WTC11 (cell line): Measurements from ENCODE around the gene NELL1. TPM values are rescaled to one million over a fixed set of nuclear protein-coding genes. Genes with fewer than 3 reads are reported as not detected.

Source experiments
- ATAC-seq: fragments of 200-7000 bp; cut with Tn5 transposase; 2 replicates; pipeline ENCODE4 v1.10.0; 2021; ENCODE audit warnings: mild to moderate bottlenecking, moderate library complexity
- CTCF ChIA-PET: fragments of 300-600 bp; sonication (Branson Sonifier 250); formaldehyde crosslinking; loops from one replicate; lab custom pipeline; 2021; ENCODE audit warnings: antibody characterized with exemption; lab: Charles Lee
- POLR2A ChIA-PET: fragments of 350-600 bp; sonication (Branson Sonifier 250); formaldehyde crosslinking; loops from one replicate; lab custom pipeline; 2021; ENCODE audit warnings: antibody characterized with exemption; lab: Charles Lee
- DNase-seq: peaks from one replicate; pipeline ENCODE4 v3.0.0; 2021; ENCODE audit warnings: low spot score
- H3K27ac Mint-ChIP-seq: 2 replicates; pipeline ENCODE4 v1.8.0; 2021; ENCODE audit warnings: mixed read lengths
- H3K27me3 Mint-ChIP-seq: 2 replicates; pipeline ENCODE4 v1.8.0; 2021; ENCODE audit warnings: low read depth, mild to moderate bottlenecking, moderate library complexity, mixed read lengths
- H3K36me3 Mint-ChIP-seq: 2 replicates; pipeline ENCODE4 v1.8.0; 2021; ENCODE audit warnings: mixed read lengths
- H3K4me1 Mint-ChIP-seq: 2 replicates; pipeline ENCODE4 v1.8.0; 2022; ENCODE audit warnings: mixed read lengths
- H3K4me3 Mint-ChIP-seq: 2 replicates; pipeline ENCODE4 v1.8.0; 2021; ENCODE audit warnings: mild to moderate bottlenecking, moderate library complexity, mixed read lengths
- H3K9me3 Mint-ChIP-seq: 2 replicates; pipeline ENCODE4 v1.8.0; 2021; ENCODE audit warnings: mixed read lengths
- CREB1 ChIP-seq: sonication (generic); formaldehyde crosslinking; IDR thresholded peaks from 2 replicates; pipeline ENCODE4 v1.8.0; 2023; ENCODE audit warnings: mild to moderate bottlenecking, missing genetic modification reagents
- CREM ChIP-seq: sonication (generic); formaldehyde crosslinking; IDR thresholded peaks from 2 replicates; pipeline ENCODE4 v1.8.1; 2022; ENCODE audit warnings: mild to moderate bottlenecking, missing genetic modification reagents, moderate library complexity
- FOXJ3 ChIP-seq: sonication (generic); formaldehyde crosslinking; IDR thresholded peaks from 2 replicates; pipeline ENCODE4 v1.9.0; 2021; ENCODE audit warnings: missing genetic modification reagents, mild to moderate bottlenecking, borderline replicate concordance
- GTF2I ChIP-seq: fragments of 250-450 bp; sonication (Bioruptor Pico); conservative IDR thresholded peaks from 2 replicates; pipeline ENCODE4 v1.4.0; 2021; ENCODE audit warnings: mild to moderate bottlenecking
- IRF2 ChIP-seq: sonication (generic); formaldehyde crosslinking; IDR thresholded peaks from 2 replicates; pipeline ENCODE4 v1.8.0; 2022; ENCODE audit warnings: low read depth, missing genetic modification reagents, borderline replicate concordance
- JAZF1 ChIP-seq: fragments of 250-450 bp; sonication (Bioruptor Pico); IDR thresholded peaks from 2 replicates; pipeline ENCODE4 v1.9.0; 2021; ENCODE audit warnings: moderate library complexity, mild to moderate bottlenecking, inconsistent platforms
- NR1H2 ChIP-seq: sonication (generic); formaldehyde crosslinking; IDR thresholded peaks from 2 replicates; pipeline ENCODE4 v1.9.0; 2021; ENCODE audit warnings: mild to moderate bottlenecking, moderate library complexity, missing genetic modification reagents
- NR3C1 ChIP-seq: sonication (generic); formaldehyde crosslinking; conservative IDR thresholded peaks from 2 replicates; pipeline ENCODE4 v1.8.1; 2023; ENCODE audit warnings: low read depth, mild to moderate bottlenecking, missing genetic modification reagents
- RORB ChIP-seq: fragments of 250-450 bp; sonication (Bioruptor Pico); IDR thresholded peaks from 2 replicates; pipeline ENCODE4 v1.9.0; 2021; ENCODE audit warnings: mild to moderate bottlenecking
- SMAD4 ChIP-seq: sonication (generic); formaldehyde crosslinking; IDR thresholded peaks from 2 replicates; pipeline ENCODE4 v1.8.0; 2022; ENCODE audit warnings: mild to moderate bottlenecking, missing genetic modification reagents
- TEAD1 ChIP-seq: sonication (generic); formaldehyde crosslinking; IDR thresholded peaks from 2 replicates; pipeline ENCODE4 v1.8.0; 2022; ENCODE audit warnings: mild to moderate bottlenecking, missing genetic modification reagents
- TEAD4 ChIP-seq: sonication (generic); formaldehyde crosslinking; IDR thresholded peaks from 2 replicates; pipeline ENCODE4 v1.8.0; 2022; ENCODE audit warnings: mild to moderate bottlenecking, missing genetic modification reagents
- ZNF317 ChIP-seq: sonication (generic); formaldehyde crosslinking; IDR thresholded peaks from 2 replicates; pipeline ENCODE4 v1.8.1; 2023; ENCODE audit warnings: low read depth, mild to moderate bottlenecking, moderate library complexity, missing genetic modification reagents, borderline replicate concordance
- total RNA-seq: library from RNA; stranded (reverse); gene quantifications from 3 replicates; pipeline ENCODE4 v1.2.3, GENCODE V29; 2021
- TF ChIP-seq, protein P1 (sequence below): fragments of 250-450 bp; sonication (Bioruptor Pico); IDR thresholded peaks from 2 replicates; pipeline ENCODE4 v2.1.2; 2022; ENCODE audit warnings: mild to moderate bottlenecking, moderate library complexity
- TF ChIP-seq, protein P2 (sequence below): fragments of 250-450 bp; sonication (Bioruptor Pico); IDR thresholded peaks from 2 replicates; pipeline ENCODE4 v1.9.0; 2021; ENCODE audit warnings: mild to moderate bottlenecking, borderline replicate concordance
- TF ChIP-seq, protein P3 (sequence below): sonication (generic); formaldehyde crosslinking; IDR thresholded peaks from 2 replicates; pipeline ENCODE4 v1.8.1; 2022; ENCODE audit warnings: low read depth, mild to moderate bottlenecking, moderate library complexity, missing genetic modification reagents, borderline replicate concordance
- TF ChIP-seq, protein P4 (sequence below): sonication (generic); formaldehyde crosslinking; IDR thresholded peaks from 2 replicates; pipeline ENCODE4 v1.8.0; 2023; ENCODE audit warnings: mild to moderate bottlenecking, missing genetic modification reagents
- TF ChIP-seq, protein P5 (sequence below): fragments of 200-600 bp; IDR thresholded peaks from 2 replicates; pipeline ENCODE4 v1.8.0; 2022; ENCODE audit warnings: antibody characterized with exemption

NELL1 gene
- total RNA-seq, 1 experiment from 2014 or later = 1.8 TPM

DNA sequence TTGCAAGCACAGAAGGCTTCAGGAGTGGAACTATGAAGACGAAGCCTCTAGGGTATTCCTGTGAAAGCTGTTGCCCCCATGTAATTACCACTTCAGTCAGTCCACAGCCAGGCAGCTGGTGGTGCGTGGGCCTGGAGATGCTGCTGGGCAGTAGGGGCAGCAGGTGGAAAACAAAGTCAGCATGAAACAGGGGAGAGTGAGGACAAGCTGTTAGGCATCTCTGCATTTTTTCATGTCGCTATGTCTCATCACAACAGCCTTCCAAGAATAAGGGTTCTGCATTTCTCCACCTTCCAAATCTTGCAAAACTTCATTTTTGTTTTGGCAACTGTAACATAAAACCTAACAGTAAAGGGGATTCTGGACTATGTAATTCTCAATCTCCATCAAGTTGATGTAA, 757.5 kb downstream of the NELL1 start:
- DNase-seq = no peak
- Mint-ChIP-seq H3K27me3 (no peaks in the 10 kb centered on the region), H3K9me3 (no peaks in the 10 kb centered on the region), H3K4me1 (no peaks in the 10 kb centered on the region), H3K27ac (no peak overlapping the region), H3K36me3 (no peaks in the 10 kb centered on the region), H3K4me3 (no peak overlapping the region)
- ATAC-seq = no peak
- POLR2A ChIA-PET = no interaction called here
- CTCF ChIA-PET = no interaction called here
- TF ChIP-seq CREM = no peak
- no peak for TF ChIP-seq FOXJ3
- TF ChIP-seq, protein P1, sequence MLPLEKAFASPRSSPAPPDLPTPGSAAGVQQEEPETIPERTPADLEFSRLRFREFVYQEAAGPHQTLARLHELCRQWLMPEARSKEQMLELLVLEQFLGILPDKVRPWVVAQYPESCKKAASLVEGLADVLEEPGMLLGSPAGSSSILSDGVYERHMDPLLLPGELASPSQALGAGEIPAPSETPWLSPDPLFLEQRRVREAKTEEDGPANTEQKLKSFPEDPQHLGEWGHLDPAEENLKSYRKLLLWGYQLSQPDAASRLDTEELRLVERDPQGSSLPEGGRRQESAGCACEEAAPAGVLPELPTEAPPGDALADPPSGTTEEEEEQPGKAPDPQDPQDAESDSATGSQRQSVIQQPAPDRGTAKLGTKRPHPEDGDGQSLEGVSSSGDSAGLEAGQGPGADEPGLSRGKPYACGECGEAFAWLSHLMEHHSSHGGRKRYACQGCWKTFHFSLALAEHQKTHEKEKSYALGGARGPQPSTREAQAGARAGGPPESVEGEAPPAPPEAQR = no peak
- no peak for TF ChIP-seq TEAD4 (CRISPR knock-in tag)
- TF ChIP-seq SMAD4 (CRISPR knock-in tag) = no peak
- TF ChIP-seq, protein P2, sequence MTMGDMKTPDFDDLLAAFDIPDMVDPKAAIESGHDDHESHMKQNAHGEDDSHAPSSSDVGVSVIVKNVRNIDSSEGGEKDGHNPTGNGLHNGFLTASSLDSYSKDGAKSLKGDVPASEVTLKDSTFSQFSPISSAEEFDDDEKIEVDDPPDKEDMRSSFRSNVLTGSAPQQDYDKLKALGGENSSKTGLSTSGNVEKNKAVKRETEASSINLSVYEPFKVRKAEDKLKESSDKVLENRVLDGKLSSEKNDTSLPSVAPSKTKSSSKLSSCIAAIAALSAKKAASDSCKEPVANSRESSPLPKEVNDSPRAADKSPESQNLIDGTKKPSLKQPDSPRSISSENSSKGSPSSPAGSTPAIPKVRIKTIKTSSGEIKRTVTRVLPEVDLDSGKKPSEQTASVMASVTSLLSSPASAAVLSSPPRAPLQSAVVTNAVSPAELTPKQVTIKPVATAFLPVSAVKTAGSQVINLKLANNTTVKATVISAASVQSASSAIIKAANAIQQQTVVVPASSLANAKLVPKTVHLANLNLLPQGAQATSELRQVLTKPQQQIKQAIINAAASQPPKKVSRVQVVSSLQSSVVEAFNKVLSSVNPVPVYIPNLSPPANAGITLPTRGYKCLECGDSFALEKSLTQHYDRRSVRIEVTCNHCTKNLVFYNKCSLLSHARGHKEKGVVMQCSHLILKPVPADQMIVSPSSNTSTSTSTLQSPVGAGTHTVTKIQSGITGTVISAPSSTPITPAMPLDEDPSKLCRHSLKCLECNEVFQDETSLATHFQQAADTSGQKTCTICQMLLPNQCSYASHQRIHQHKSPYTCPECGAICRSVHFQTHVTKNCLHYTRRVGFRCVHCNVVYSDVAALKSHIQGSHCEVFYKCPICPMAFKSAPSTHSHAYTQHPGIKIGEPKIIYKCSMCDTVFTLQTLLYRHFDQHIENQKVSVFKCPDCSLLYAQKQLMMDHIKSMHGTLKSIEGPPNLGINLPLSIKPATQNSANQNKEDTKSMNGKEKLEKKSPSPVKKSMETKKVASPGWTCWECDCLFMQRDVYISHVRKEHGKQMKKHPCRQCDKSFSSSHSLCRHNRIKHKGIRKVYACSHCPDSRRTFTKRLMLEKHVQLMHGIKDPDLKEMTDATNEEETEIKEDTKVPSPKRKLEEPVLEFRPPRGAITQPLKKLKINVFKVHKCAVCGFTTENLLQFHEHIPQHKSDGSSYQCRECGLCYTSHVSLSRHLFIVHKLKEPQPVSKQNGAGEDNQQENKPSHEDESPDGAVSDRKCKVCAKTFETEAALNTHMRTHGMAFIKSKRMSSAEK (CRISPR knock-in tag) = no peak
- TF ChIP-seq JAZF1 (CRISPR knock-in tag) = no peak
- TF ChIP-seq TEAD1 (CRISPR knock-in tag) = no peak
- no peak for TF ChIP-seq GTF2I (CRISPR knock-in tag)
- TF ChIP-seq, protein P3, sequence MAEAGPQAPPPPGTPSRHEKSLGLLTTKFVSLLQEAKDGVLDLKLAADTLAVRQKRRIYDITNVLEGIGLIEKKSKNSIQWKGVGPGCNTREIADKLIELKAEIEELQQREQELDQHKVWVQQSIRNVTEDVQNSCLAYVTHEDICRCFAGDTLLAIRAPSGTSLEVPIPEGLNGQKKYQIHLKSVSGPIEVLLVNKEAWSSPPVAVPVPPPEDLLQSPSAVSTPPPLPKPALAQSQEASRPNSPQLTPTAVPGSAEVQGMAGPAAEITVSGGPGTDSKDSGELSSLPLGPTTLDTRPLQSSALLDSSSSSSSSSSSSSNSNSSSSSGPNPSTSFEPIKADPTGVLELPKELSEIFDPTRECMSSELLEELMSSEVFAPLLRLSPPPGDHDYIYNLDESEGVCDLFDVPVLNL = no peak
- TF ChIP-seq CREB1 (CRISPR knock-in tag) = no peak
- no peak for TF ChIP-seq RORB (CRISPR knock-in tag)
- TF ChIP-seq ZNF317 (CRISPR knock-in tag) = no peak

DNA sequence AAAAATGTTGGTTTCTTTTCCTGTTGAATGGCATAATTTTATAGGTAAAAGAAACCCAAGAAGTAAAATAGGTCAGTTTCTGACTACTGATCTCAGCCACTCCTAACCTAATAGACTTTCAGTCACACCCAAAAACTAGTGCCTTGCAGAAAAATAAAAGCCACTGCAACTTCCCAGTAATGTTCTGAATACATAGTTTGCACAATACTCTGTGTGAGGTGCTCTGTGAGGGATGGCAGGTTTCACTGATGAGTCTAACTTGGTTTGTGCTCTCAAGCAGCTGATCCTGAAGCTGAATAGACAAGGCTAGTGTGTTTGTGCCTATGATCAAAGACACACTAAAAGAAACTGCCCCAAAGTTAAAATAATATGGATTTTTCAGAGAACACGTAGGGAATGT, 758.3 kb downstream of the NELL1 start:
- no peaks in the 10 kb centered on the region for H3K4me1 Mint-ChIP-seq
- no peak for ATAC-seq
- CTCF ChIA-PET = no interaction called here
- TF ChIP-seq, protein P4, sequence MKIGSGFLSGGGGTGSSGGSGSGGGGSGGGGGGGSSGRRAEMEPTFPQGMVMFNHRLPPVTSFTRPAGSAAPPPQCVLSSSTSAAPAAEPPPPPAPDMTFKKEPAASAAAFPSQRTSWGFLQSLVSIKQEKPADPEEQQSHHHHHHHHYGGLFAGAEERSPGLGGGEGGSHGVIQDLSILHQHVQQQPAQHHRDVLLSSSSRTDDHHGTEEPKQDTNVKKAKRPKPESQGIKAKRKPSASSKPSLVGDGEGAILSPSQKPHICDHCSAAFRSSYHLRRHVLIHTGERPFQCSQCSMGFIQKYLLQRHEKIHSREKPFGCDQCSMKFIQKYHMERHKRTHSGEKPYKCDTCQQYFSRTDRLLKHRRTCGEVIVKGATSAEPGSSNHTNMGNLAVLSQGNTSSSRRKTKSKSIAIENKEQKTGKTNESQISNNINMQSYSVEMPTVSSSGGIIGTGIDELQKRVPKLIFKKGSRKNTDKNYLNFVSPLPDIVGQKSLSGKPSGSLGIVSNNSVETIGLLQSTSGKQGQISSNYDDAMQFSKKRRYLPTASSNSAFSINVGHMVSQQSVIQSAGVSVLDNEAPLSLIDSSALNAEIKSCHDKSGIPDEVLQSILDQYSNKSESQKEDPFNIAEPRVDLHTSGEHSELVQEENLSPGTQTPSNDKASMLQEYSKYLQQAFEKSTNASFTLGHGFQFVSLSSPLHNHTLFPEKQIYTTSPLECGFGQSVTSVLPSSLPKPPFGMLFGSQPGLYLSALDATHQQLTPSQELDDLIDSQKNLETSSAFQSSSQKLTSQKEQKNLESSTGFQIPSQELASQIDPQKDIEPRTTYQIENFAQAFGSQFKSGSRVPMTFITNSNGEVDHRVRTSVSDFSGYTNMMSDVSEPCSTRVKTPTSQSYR = no peak
- TF ChIP-seq FOXJ3 = no peak
- H3K9me3 Mint-ChIP-seq = no peaks in the 10 kb centered on the region
- POLR2A ChIA-PET = no interaction called here
- H3K36me3 Mint-ChIP-seq = no peaks in the 10 kb centered on the region
- H3K4me3 Mint-ChIP-seq = no peak overlapping the region
- DNase-seq = no peak
- H3K27ac Mint-ChIP-seq = no peak overlapping the region
- no peaks in the 10 kb centered on the region for H3K27me3 Mint-ChIP-seq

DNA sequence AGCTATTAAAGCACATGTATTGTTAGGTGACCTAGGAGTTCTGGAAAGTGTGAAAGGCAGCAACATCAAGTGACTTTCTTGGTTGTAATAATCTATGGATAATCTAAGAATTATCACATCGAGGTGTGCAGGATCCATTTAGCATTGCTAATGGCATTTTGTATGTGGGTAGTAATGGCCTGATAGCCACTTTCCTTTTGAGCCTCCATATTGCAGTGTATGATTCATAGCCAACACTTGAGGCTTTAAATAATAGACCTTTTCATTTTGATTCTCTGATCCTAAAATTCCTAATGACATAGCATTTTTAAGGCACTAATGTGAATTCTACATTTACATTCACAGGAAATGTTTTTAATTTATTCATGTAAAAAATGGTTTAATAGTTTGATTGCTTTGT, 759.4 kb downstream of the NELL1 start:
- H3K4me3 Mint-ChIP-seq = no peak overlapping the region
- H3K36me3 Mint-ChIP-seq = no peaks in the 10 kb centered on the region
- ChIA-PET CTCF (no interaction called here), POLR2A (interaction anchor here (0.6 kb wide), 1 partner anchor 62 kb away, joined by 6 read pairs; no protein-coding TSS in a partner anchor)
- H3K4me1 Mint-ChIP-seq = no peaks in the 10 kb centered on the region
- no peaks in the 10 kb centered on the region for H3K9me3 Mint-ChIP-seq
- ATAC-seq = no peak
- H3K27ac Mint-ChIP-seq = no peak overlapping the region
- no peaks in the 10 kb centered on the region for H3K27me3 Mint-ChIP-seq
- no peak for DNase-seq
- TF ChIP-seq, protein P2 (CRISPR knock-in tag) = no peak
- TF ChIP-seq NR1H2 (CRISPR knock-in tag) = no peak
- TF ChIP-seq IRF2 (CRISPR knock-in tag) = no peak
- TF ChIP-seq NR3C1 = no peak
- TF ChIP-seq, protein P5, sequence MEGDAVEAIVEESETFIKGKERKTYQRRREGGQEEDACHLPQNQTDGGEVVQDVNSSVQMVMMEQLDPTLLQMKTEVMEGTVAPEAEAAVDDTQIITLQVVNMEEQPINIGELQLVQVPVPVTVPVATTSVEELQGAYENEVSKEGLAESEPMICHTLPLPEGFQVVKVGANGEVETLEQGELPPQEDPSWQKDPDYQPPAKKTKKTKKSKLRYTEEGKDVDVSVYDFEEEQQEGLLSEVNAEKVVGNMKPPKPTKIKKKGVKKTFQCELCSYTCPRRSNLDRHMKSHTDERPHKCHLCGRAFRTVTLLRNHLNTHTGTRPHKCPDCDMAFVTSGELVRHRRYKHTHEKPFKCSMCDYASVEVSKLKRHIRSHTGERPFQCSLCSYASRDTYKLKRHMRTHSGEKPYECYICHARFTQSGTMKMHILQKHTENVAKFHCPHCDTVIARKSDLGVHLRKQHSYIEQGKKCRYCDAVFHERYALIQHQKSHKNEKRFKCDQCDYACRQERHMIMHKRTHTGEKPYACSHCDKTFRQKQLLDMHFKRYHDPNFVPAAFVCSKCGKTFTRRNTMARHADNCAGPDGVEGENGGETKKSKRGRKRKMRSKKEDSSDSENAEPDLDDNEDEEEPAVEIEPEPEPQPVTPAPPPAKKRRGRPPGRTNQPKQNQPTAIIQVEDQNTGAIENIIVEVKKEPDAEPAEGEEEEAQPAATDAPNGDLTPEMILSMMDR = no peak
